Sigmoid colon (tissue), 7 donors: ENCODE results near the gene KIF5A. TPM values are rescaled to one million over a fixed set of nuclear protein-coding genes. Genes with fewer than 3 reads are reported as not detected.

ENCODE experiments used
- DNase-seq: peaks from one replicate; pipeline ENCODE4 v3.0.0-alpha.2; 2019
- H3K27ac ChIP-seq, 4 donors: fragments of 200-600 bp; sonication (generic); one replicate each; pipeline ENCODE4 v1.5.1; 2016 to 2019; ENCODE audit warnings: mild to moderate bottlenecking in 1 of 4
- H3K27me3 ChIP-seq, 3 donors: fragments of 200-600 bp; sonication (generic); one replicate each; pipeline ENCODE4 v1.5.1; 2019; ENCODE audit warnings: mild to moderate bottlenecking in 1 of 3
- H3K36me3 ChIP-seq, 4 donors: fragments of 200-600 bp; sonication (generic); one replicate each; pipeline ENCODE4 v1.5.1; 2016 to 2019
- H3K4me1 ChIP-seq, 4 donors: fragments of 200-600 bp; sonication (generic); one replicate each; pipeline ENCODE4 v1.5.1; 2017 to 2019
- H3K4me3 ChIP-seq, 4 donors: fragments of 200-600 bp; sonication (generic); one replicate each; pipeline ENCODE4 v1.5.1; 2017 to 2019; ENCODE audit warnings: mild to moderate bottlenecking in 2 of 4, moderate library complexity in 1 of 4
- H3K9me3 ChIP-seq, 4 donors: fragments of 200-600 bp in 3 of 4; sonication (generic) in 3 of 4; one replicate each; pipeline versions ENCODE4 v1.5.1 to v1.6.1; 2013 to 2019
- CTCF ChIP-seq, 4 experiments: fragments of 450-650 bp in 3 of 4; fragments of 200-600 bp in 1 of 4; IDR thresholded peaks; one replicate each; pipeline ENCODE4 v1.5.1; 2016 to 2019; ENCODE audit warnings: antibody characterized with exemption in 4 of 4, mild to moderate bottlenecking in 3 of 4, moderate library complexity in 2 of 4
- EP300 ChIP-seq, 4 donors: sonication (generic); formaldehyde crosslinking; IDR thresholded peaks; one replicate each; pipeline ENCODE4 v1.6.1; 2017; ENCODE audit warnings: antibody characterized with exemption in 4 of 4
- POLR2A ChIP-seq, 2 donors: fragments of 450-650 bp; IDR thresholded peaks; one replicate each; pipeline ENCODE4 v1.6.1; 2016; ENCODE audit warnings: antibody characterized with exemption in 2 of 2, mild to moderate bottlenecking in 2 of 2, moderate library complexity in 2 of 2
- POLR2AphosphoS5 ChIP-seq, 4 donors: sonication (generic); formaldehyde crosslinking; IDR thresholded peaks; one replicate each; pipeline ENCODE4 v1.6.1; 2017; ENCODE audit warnings: antibody characterized with exemption in 4 of 4
- WGBS, 2 donors: extraction: QIAGEN DNeasy Blood & Tissue Kit; methylation state at CpG; one replicate each; pipeline ENCODE4 v1.1.7; 2013; 5-methylcytosine and 5-hydroxymethylcytosine counted together
- intact Hi-C: fragments of 100-400 bp; cut with DNase I; formaldehyde crosslinking; loops from one replicate; pipeline ENCODE4 v1.15.1; 2023
- polyA plus RNA-seq, 3 donors: library from polyadenylated mRNA; stranded (reverse); fragments of 200-250 nt; gene quantifications; one replicate each; pipeline ENCODE4 v1.2.3, GENCODE V29; 2013
- total RNA-seq, 4 donors: library from RNA; depleted of rRNA; stranded (reverse); fragments of >200 nt; gene quantifications; one replicate each; pipeline ENCODE4 v1.1.0, GENCODE V29; 2016
- donor health status: healthy with polysubstance abuse.
- donor health status: Bipolar disorder and iron deficiency.
- donor health status: healthy.

KIF5A gene
- total and polyA plus RNA-seq, 7 donors = under 0.01 to 8.9 (median 3.6) TPM

GRCh38 chr12:57553343-57554202, 3.7 kb downstream of the KIF5A start:
- Histone ChIP-seq H3K4me1 (peaks cover 0 to 14% (median 12%) of the 10 kb centered on the region in 4 donors), H3K27me3 (peaks cover 5 to 23% (median 21%) of the 10 kb centered on the region in 3 donors), H3K27ac (no peak overlapping the region), H3K4me3 (no peak overlapping the region), H3K36me3 (no peaks in the 10 kb centered on the region), H3K9me3 (no peaks in the 10 kb centered on the region)
- no peak for TF ChIP-seq EP300 (IDR thresholded peaks at IDR 0.05)
- no peak for TF ChIP-seq CTCF (IDR thresholded peaks at IDR 0.05)
- WGBS, 2 donors = 66 to 70% methylated on average over 7 of the region's 7 CpGs
- DNase-seq = no peak
- intact Hi-C loops = no loop called here

- Histone ChIP-seq H3K9me3 (no peaks in the 10 kb centered on the region), H3K27ac (no peak overlapping the region), H3K4me1 (peaks cover 0 to 12% (median 11%) of the 10 kb centered on the region in 4 donors), H3K4me3 (no peak overlapping the region), H3K36me3 (no peaks in the 10 kb centered on the region), H3K27me3 (peaks cover 5 to 16% (median 14%) of the 10 kb centered on the region in 3 donors)
- 87 to 93% methylated on average over 2 of the region's 2 CpGs for WGBS, 2 donors
- TF ChIP-seq EP300 (IDR thresholded peaks at IDR 0.05) = no peak
- no peak for TF ChIP-seq CTCF (IDR thresholded peaks at IDR 0.05)
- TF ChIP-seq POLR2AphosphoS5 (IDR thresholded peaks at IDR 0.05) = no peak
- TF ChIP-seq POLR2A (IDR thresholded peaks at IDR 0.05) = no peak
- intact Hi-C loops = no loop called here
- no peak for DNase-seq
Measured at GRCh38 chr12:57554453-57554852, 4.6 kb downstream of the KIF5A start.

GRCh38 chr12:57554897-57555296, 5.1 kb downstream of the KIF5A start:
- Histone ChIP-seq H3K4me3 (no peak overlapping the region), H3K4me1 (peaks cover 0 to 7% (median 7%) of the 10 kb centered on the region in 4 donors), H3K27ac (no peak overlapping the region), H3K36me3 (no peaks in the 10 kb centered on the region), H3K27me3 (peaks cover 5 to 11% (median 9%) of the 10 kb centered on the region in 3 donors), H3K9me3 (no peaks in the 10 kb centered on the region)
- DNase-seq = no peak
- TF ChIP-seq CTCF (IDR thresholded peaks at IDR 0.05) = no peak
- no peak for TF ChIP-seq EP300 (IDR thresholded peaks at IDR 0.05)
- TF ChIP-seq POLR2A (IDR thresholded peaks at IDR 0.05) = no peak
- TF ChIP-seq POLR2AphosphoS5 (IDR thresholded peaks at IDR 0.05) = no peak
- intact Hi-C loops = no loop called here
- 94 to 100% methylated on average over 1 of the region's 1 CpG for WGBS, 2 donors

- Histone ChIP-seq H3K36me3 (peaks cover 0 to 1% (median 0%) of the 10 kb centered on the region in 4 donors), H3K27ac (no peak overlapping the region), H3K4me3 (no peak overlapping the region), H3K9me3 (no peaks in the 10 kb centered on the region), H3K4me1 (no peaks in the 10 kb centered on the region), H3K27me3 (no peaks in the 10 kb centered on the region)
- intact Hi-C loops = no loop called here
- no peak for TF ChIP-seq CTCF (IDR thresholded peaks at IDR 0.05)
- no peak for TF ChIP-seq POLR2A (IDR thresholded peaks at IDR 0.05)
- TF ChIP-seq POLR2AphosphoS5 (IDR thresholded peaks at IDR 0.05) = no peak
- TF ChIP-seq EP300 (IDR thresholded peaks at IDR 0.05) = no peak
- no peak for DNase-seq
- WGBS, 2 donors = 71 to 87% methylated on average over 4 of the region's 4 CpGs
Measured at GRCh38 chr12:57558864-57559263, 9.0 kb downstream of the KIF5A start.
